Caco-2 (cell line): Measurements from ENCODE around the gene APOA5. TPM values are rescaled to one million over a fixed set of nuclear protein-coding genes. Genes with fewer than 3 reads are reported as not detected.

Experiments
- BruUV-seq: library from RNA; stranded (reverse); fragments of 400-500 nt; replicated peaks from 2 replicates; lab custom pipeline; 2021; lab: Mats Ljungman, UMichigan
- CTCF ChIA-PET: fragments of 300-600 bp; sonication (Branson Sonifier 250); formaldehyde crosslinking; loops from one replicate; lab custom pipeline; 2022; ENCODE audit warnings: antibody characterized with exemption; lab: Charles Lee
- POLR2A ChIA-PET: fragments of 300-600 bp; sonication (Branson Sonifier 250); formaldehyde crosslinking; loops from one replicate; lab custom pipeline; 2022; ENCODE audit warnings: antibody characterized with exemption; lab: Charles Lee
- DNase-seq, 2 experiments: peaks; one replicate each; pipeline versions ENCODE4 v3.0.0 to v3.0.0-alpha.2; 2020 to 2022
- H3K27me3 ChIP-seq: replicated peaks from 2 replicates; pipeline ENCODE4 v1.6.0; 2011; ENCODE audit warnings: low read length; ENCODE audit not compliant: control insufficient read depth, insufficient read depth
- H3K36me3 ChIP-seq: 2 replicates; pipeline ENCODE4 v1.5.1; 2011; ENCODE audit warnings: low read length; ENCODE audit not compliant: control insufficient read depth, insufficient read depth
- H3K4me1 ChIP-seq: fragments of 250-450 bp; sonication (Bioruptor Pico); 2 replicates; pipeline ENCODE4 v1.5.1; 2020; ENCODE audit warnings: mild to moderate bottlenecking
- H3K4me3 ChIP-seq: 2 replicates; pipeline ENCODE4 v1.5.1; 2011; ENCODE audit warnings: low read depth, mild to moderate bottlenecking, control low read depth, low read length
- H3K9me3 ChIP-seq: fragments of 250-450 bp; sonication (Bioruptor Pico); 2 replicates; pipeline ENCODE4 v1.5.1; 2020; ENCODE audit warnings: mild to moderate bottlenecking, moderate library complexity
- H3K27ac Mint-ChIP-seq: one replicate; pipeline ENCODE4 v1.8.0; 2022; ENCODE audit warnings: mixed read lengths; ENCODE audit not compliant: unreplicated experiment
- H3K27me3 Mint-ChIP-seq: one replicate; pipeline ENCODE4 v1.8.0; 2022; ENCODE audit warnings: mixed read lengths; ENCODE audit not compliant: insufficient read depth, unreplicated experiment
- H3K36me3 Mint-ChIP-seq: one replicate; pipeline ENCODE4 v1.8.0; 2022; ENCODE audit warnings: mild to moderate bottlenecking, mixed read lengths; ENCODE audit not compliant: insufficient read depth, unreplicated experiment
- H3K4me1 Mint-ChIP-seq: one replicate; pipeline ENCODE4 v1.8.0; 2022; ENCODE audit warnings: low read depth, mixed read lengths; ENCODE audit not compliant: unreplicated experiment
- H3K4me3 Mint-ChIP-seq: one replicate; pipeline ENCODE4 v1.8.0; 2022; ENCODE audit warnings: mild to moderate bottlenecking, moderate library complexity, mixed read lengths; ENCODE audit not compliant: unreplicated experiment
- H3K9me3 Mint-ChIP-seq: one replicate; pipeline ENCODE4 v1.8.0; 2022; ENCODE audit warnings: mixed read lengths; ENCODE audit not compliant: unreplicated experiment
- CTCF ChIP-seq, 2 experiments: fragments of 200-600 bp in 1 of 2; IDR thresholded peaks; 1 replicate in 1 of 2; 2 replicates in 1 of 2; pipeline versions ENCODE4 v1.5.1 to v1.8.0; 2011 to 2022; ENCODE audit warnings: antibody characterized with exemption in 1 of 2, control low read depth in 1 of 2, inconsistent platforms in 1 of 2, low read depth in 1 of 2, low read length in 1 of 2, mild to moderate bottlenecking in 1 of 2, moderate library complexity in 1 of 2; ENCODE audit not compliant: insufficient read depth in 1 of 2, severe bottlenecking in 1 of 2, unreplicated experiment in 1 of 2
- intact Hi-C: fragments of 100-400 bp; cut with micrococcal nuclease; formaldehyde crosslinking; loops from one replicate; pipeline ENCODE4 v1.10.0; 2022; ENCODE audit not compliant: unreplicated experiment
- total RNA-seq: library from RNA; stranded (reverse); gene quantifications from 2 replicates; pipeline ENCODE4 v1.2.3, GENCODE V29; 2022

The APOA5 gene
- total RNA-seq, 1 experiment from 2014 or later: 2.5 TPM

DNA sequence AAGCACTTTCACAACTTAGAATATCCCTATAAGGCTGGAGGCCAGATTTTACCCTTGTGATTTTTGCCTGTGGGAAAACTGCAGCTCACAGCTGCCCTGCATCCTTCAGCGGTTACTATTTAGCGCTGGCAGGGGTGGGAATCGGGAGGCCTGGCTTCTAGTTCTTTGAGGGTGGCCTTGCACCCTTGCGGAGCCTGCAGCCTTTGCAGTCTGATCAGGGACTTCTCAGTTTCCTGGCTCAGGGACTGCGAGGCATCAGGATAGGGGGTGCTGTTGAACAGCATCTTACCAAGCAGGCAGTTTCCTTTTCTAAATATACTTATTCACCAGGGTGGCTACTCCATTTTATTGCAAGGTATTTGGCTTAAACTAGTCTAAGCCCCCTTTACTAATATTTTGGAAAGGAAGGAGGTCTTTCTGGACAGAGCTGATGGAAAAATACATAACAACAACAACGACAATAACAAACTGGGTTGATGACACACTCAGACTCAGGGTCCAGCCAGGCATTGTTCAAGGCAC lies 48.6 kb upstream of the APOA5 start:
- Mint-ChIP-seq H3K36me3 (peaks cover 48% of the 10 kb centered on the region), H3K27ac (peak overlapping the region; percentile 10), H3K9me3 (no peaks in the 10 kb centered on the region), H3K27me3 (no peaks in the 10 kb centered on the region), H3K4me3 (no peak overlapping the region), H3K4me1 (peaks cover 61% of the 10 kb centered on the region)
- POLR2A ChIA-PET: interaction anchor here (1.7 kb wide), 1 partner anchor 304 kb away, joined by 6 read pairs; the partner anchor contains the start of gene PAFAH1B2
- H3K9me3 ChIP-seq: no peaks in the 10 kb centered on the region
- peak in 1 of 2 experiments; percentile 37 for TF ChIP-seq CTCF (IDR thresholded peaks at IDR 0.05; ENCODE audit: insufficient read depth in 1 of 2, low read depth in 1 of 2, low read length in 1 of 2, severe bottlenecking in 1 of 2, unreplicated experiment in 1 of 2)
- H3K4me1 ChIP-seq: peaks cover 87% of the 10 kb centered on the region
- no peak overlapping the region for H3K4me3 ChIP-seq
- intact Hi-C loops: no loop called here
- DNase-seq: no peak
- peaks cover 9% of the 10 kb centered on the region; the same call in 1 of the 2 replicates for H3K36me3 ChIP-seq
- CTCF ChIA-PET: interaction anchor here (0.6 to 1.6 kb wide), 3 partner anchors 11 to 557 kb away, joined by 3 to 4 read pairs (median 3); partner anchors contain the start of gene APOC3
- no peaks in the 10 kb centered on the region for H3K27me3 ChIP-seq
- BruUV-seq: no TSS peak

DNA sequence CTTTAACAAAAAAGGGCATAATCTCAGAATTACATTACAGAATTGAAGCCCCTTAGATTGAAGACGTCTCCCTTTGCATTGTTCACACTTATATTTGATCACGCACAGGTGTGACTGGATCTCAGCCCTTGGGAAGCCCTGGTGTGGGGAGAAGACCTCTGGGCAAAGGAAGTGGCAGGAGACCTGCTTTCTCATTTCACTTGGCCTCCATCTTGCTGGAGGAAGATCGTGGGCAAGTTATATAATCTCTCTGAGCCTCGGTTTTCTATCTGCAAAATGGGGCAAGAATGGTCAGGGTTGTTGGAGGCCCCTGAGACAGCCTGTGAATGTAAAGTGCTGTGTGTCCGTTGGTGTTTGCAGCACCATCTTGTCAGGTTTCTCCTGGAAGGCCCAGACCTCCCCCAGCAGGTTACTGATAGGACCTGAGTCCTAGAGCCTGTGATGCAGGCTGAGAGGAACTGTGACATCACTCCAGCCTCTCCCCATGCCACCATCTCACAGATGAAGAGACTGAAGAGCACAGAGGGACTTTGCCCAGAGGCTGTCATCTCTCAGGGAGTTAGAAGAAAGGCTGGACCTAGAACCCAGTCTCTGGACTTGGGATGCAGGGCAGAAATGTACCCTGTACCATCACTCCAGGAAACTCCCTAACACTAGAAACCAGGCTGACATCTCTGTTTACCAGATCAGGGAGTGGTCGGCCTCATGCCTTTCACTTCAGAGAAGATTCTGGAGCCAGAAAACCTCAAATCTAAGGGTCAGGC lies 46.8 kb upstream of the APOA5 start:
- H3K9me3 Mint-ChIP-seq: no peaks in the 10 kb centered on the region
- ChIA-PET CTCF (interaction anchor here (1.6 to 3.8 kb wide), 3 partner anchors 10 to 48 kb away, joined by 4 to 50 read pairs (median 15); partner anchors contain the start of gene APOA5), POLR2A (interaction anchor here (1.7 kb wide), 1 partner anchor 306 kb away, joined by 6 read pairs; the partner anchor contains the start of gene PAFAH1B2)
- no peaks in the 10 kb centered on the region for H3K9me3 ChIP-seq
- H3K27ac Mint-ChIP-seq: peak overlapping the region; percentile 92
- H3K36me3 Mint-ChIP-seq: peaks cover 48% of the 10 kb centered on the region
- intact Hi-C loops: loop anchor here (5.0 kb wide), 1 partner anchor 106 kb away; no protein-coding TSS in a partner anchor
- BruUV-seq: no TSS peak
- DNase-seq: no peak
- H3K36me3 ChIP-seq: peaks cover 5% of the 10 kb centered on the region; the same call in 1 of the 2 replicates
- H3K27me3 ChIP-seq: no peaks in the 10 kb centered on the region
- no peak overlapping the region for H3K4me3 ChIP-seq
- no peaks in the 10 kb centered on the region for H3K27me3 Mint-ChIP-seq
- peaks cover 86% of the 10 kb centered on the region for H3K4me1 ChIP-seq
- H3K4me1 Mint-ChIP-seq: peaks cover 63% of the 10 kb centered on the region
- no peak for TF ChIP-seq CTCF (IDR thresholded peaks at IDR 0.05; ENCODE audit: insufficient read depth in 1 of 2, low read depth in 1 of 2, low read length in 1 of 2, severe bottlenecking in 1 of 2, unreplicated experiment in 1 of 2)
- peak overlapping the region; percentile 68 for H3K4me3 Mint-ChIP-seq
